Kasumi-1 (cell line): ENCODE results near the gene SLC12A3.
A peak's percentile ranks its signal among the peaks of the same experiment; 100 is the strongest.
"Not testable (repeated sequence)": the region's sequence is repeated elsewhere in the genome, so short reads cannot be mapped to it uniquely, and the experiment has no call there.

Experiments used
- DNase-seq, 2 experiments: peaks; one replicate each; lab custom pipeline; 2025; lab: John Stamatoyannopoulos, UW

SLC12A3 gene

DNA sequence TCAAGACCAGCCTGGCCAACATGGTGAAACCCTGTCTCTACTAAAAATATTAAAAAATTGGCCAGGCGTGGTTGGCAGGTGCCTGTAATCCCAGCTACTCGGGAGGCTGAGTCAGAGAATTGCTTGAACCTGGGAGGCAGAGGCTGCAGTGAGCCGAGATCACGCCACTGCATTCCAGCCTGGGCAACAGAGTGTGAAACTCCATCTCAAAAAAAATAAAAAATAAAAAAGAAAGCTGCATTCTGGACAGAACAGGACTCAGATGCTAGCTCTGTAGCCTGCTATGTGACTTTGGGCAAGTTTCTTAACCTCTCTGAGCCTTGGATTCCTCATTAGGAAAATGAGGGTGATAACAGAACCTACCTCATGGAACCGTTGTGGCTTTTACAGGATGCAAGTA is 3.8 kb downstream of the SLC12A3 start:
- DNase-seq, result not testable (repeated sequence)

DNA sequence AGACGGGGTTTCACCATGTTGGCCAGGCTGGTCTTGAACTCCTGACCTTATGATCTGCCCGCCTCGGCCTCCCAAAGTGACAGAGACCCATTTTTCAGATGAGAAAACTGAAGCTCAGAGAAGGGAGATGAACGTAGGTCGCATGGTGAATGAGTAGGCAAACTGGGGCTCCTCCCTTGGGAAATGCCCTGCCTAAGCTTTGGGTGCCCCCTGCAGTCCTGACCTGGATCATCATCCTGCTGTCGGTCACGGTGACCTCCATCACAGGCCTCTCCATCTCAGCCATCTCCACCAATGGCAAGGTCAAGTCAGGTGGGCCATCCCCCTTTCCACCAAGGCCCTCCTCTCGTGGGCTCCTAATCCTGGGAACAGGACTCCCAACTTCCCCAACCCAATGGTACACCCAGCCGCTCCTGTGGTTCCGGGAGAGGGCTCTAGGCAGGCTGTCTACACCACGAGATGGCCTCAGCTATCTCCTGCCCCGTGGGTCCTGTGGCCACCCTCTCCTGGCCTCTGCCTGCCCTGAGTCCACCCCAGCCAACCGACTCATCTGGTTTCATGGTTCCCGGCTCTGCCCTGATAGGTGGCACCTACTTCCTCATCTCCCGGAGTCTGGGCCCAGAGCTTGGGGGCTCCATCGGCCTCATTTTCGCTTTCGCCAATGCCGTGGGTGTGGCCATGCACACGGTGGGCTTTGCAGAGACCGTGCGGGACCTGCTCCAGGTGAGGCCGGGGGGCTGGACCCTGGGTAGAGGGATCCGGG is 4.7 kb downstream of the SLC12A3 start:
- peak; percentile 45 to 69 for DNase-seq

- no peak for DNase-seq
Observed at GRCh38 chr16:56870276-56870888, 5.4 kb downstream of the SLC12A3 start.

- no peak for DNase-seq
Observed at GRCh38 chr16:56871172-56871593, 6.2 kb downstream of the SLC12A3 start.

- DNase-seq, result no peak
Observed at GRCh38 chr16:56872863-56873391, 7.9 kb downstream of the SLC12A3 start.

DNA sequence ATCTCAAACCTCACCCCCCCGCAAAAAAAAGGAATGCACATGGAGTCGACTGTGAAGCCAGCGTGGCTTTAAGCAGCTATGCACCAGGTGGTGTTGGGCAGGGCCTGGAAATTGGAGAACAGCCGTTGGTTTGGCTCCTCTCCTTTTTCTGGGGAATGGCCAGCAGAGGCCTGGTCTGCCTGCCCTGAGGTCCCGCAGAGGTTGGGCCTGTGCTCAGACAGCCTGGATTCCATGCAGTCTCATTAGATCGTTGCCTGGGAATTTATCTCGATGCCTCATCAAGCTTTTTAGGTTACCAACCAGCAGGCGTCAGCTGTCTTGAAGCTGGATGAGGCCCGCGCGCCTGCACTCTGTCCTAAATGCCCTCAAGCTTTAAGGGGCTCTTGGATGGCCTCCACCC is 9.8 kb downstream of the SLC12A3 start:
- no peak for DNase-seq

DNA sequence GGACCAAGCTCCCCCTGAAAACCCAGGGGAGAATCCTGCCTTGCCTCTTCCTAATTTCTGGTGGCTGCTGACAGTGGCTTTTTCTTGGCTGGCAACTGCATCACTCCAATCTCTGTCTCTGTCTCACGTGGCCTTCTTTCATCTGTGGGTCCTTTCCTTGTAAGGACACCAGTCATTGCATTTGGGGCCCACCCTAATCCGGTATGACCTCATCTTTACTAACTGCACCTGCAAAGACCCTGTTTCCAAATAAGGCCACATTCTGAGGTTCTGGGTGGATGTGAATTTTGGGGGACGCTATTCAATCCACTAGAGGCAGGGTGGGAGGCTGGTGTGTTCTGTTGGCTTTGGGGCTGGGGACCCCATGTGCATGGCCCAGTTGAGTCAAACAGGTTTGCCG is 11.0 kb downstream of the SLC12A3 start:
- no peak for DNase-seq

GRCh38 chr16:56877486-56878182 is 12.6 kb downstream of the SLC12A3 start:
- DNase-seq, result no peak

- no peak for DNase-seq
Observed at GRCh38 chr16:56878282-56878854, 13.4 kb downstream of the SLC12A3 start.

DNA sequence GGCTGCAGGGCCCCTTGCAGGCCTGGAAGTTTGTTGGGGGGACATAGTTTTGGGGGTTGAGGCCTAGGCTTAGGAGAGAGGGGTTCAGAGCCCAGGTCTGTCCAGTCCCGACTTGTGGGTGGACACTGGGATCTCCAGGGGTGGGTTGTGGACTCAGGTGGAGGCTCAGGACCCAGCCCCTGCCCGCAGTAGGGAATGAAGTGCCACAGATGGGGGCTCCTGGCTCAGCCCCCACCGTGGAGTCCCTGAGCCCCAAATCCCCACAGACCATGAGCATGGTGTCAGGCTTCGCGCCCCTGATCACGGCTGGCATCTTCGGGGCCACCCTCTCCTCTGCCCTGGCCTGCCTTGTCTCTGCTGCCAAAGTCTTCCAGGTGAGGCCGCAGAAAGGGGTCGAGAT is 14.3 kb downstream of the SLC12A3 start:
- no peak for DNase-seq

GRCh38 chr16:56880176-56880575 is 15.2 kb downstream of the SLC12A3 start:
- no peak for DNase-seq

DNA sequence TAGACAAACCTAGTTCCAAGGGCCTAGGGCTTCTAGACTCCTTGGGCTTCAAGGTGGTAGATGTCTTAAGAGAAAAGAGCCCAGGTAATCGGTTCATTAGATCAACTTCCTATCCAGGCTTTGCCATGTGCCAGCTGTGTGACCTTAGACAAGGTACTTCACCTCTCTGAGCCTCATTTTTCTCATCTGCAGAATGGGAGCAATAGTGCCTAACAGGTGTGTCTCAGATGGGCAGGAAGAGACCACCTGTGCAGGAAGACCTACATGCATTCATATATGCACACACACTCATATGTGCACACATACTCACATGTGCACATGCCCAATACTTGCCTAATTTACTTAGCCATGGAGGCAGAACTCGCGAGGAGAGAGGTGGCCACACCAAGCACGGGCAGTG is 15.7 kb downstream of the SLC12A3 start:
- no peak for DNase-seq

DNA sequence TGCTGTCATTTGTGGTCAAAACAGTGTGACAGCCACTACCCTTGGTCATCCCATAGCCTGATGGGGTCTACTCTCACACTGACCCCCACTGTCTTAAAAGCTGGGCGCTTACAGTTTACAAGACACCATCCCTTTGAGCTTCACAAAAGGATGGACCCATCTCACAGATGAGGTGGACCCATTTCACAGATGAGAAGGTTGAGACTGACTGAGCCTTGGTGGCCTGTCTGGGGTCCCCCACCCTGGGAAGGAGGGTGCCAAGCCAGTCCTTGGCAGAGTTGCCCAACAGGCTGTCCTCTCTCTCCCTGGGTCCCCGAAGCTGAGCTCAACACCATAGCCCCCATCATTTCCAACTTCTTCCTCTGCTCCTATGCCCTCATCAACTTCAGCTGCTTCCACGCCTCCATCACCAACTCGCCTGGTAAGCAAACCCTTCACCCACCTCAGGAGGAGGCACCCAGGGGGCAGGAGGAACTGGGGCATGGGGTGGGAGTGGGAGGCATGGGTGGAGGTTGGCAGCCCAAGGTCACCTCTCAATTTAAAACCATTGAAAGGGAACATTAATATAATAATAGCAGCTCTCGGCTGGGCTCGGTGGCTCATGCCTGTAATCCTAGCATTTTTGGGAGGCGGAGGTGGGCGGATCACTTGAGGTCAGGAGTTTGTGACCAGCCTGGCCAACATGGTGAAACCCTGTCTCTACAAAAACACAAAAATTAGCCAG is 17.2 kb downstream of the SLC12A3 start:
- DNase-seq, result no peak

DNA sequence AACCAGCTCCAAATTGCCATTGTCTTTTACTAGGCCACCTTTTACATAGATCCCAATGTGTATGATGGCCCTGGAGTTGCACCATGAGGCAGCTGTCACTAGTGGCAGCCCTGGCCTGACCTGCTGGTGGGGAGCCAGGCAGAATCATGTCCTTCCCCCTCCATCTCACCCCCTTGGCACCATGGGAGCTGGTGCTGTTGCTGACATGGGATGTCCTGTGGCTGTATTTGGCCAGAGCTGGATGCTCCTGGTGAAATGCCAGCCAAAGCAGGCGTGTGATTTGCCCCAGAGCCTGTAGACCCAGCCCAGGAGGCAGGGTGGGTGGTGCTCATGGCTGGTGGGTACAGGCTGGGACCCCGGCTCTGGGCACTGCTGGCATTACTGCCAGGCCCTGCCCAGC is 18.6 kb downstream of the SLC12A3 start:
- no peak for DNase-seq

- DNase-seq, result no peak
Observed at GRCh38 chr16:56884026-56884582, 19.1 kb downstream of the SLC12A3 start.

DNA sequence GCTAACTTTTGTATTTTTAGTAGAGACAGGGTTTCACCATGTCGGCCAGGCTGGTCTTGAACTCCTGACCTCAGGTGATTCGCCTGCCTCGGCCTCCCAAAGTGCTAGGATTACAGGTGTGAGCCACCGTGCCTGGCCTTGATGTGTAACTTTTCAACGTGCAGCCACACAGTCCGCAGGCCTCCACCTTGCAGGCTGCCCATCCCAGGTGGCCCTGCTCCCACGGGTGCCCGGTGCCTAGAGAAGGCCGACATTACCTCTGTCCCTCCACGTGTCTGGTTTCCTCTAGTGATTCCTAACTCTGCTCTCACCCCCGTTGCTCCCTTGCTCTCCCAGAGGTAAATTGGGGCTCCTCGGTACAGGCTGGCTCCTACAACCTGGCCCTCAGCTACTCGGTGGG is 19.9 kb downstream of the SLC12A3 start:
- DNase-seq, result not testable (repeated sequence)

GRCh38 chr16:56885446-56886162 is 20.6 kb downstream of the SLC12A3 start:
- no peak for DNase-seq

- DNase-seq, result no peak
Observed at GRCh38 chr16:56886296-56886695, 21.3 kb downstream of the SLC12A3 start.

DNA sequence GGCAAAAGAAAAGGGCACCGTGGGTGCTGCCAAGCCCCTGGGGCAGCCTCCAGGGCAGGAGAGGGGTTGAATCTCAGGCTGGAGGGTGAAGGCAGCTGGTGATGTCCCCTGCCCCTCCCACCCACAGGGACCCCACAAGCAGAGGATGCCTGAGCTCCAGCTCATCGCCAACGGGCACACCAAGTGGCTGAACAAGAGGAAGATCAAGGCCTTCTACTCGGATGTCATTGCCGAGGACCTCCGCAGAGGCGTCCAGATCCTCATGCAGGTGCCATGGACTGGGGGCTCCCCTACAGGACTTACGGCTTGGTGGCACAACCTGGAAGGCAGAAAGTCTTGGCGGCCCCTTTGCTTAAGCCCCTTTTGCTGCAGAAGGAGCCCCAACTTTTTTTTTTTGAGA is 21.8 kb downstream of the SLC12A3 start:
- no peak for DNase-seq

DNA sequence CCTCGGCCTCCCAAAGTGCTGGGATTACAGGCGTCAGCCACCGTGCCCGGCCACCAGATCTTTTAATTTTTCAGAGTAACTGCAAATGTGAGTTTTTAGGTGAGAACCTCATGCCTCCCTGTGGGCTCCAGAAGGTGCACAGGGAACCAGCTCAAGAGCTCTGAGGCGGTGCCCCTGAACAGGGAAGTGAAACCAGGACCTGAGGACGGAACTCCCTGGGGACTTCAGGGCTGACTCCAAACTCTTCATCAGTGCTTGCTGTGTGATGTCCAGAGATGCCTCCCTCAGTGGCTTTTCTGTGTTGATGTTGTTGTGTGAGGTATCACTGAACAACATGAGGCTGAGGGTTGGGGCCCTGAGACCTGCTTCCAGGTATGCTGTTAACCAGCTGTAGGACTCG is 23.8 kb downstream of the SLC12A3 start:
- no peak for DNase-seq

GRCh38 chr16:56889206-56889605 is 24.2 kb downstream of the SLC12A3 start:
- no peak for DNase-seq
